ENCODE measurements around the gene CXCL11. TPM values are rescaled to one million over a fixed set of nuclear protein-coding genes. Genes with fewer than 3 reads are reported as not detected.

CXCL11 gene
- total and polyA plus RNA-seq, 9 of the 15 experiments (the other 6 are each of a cell fraction or from before 2014, with no cell fraction given) = 2.1 to 9.1 (median 4.5) TPM

DNA sequence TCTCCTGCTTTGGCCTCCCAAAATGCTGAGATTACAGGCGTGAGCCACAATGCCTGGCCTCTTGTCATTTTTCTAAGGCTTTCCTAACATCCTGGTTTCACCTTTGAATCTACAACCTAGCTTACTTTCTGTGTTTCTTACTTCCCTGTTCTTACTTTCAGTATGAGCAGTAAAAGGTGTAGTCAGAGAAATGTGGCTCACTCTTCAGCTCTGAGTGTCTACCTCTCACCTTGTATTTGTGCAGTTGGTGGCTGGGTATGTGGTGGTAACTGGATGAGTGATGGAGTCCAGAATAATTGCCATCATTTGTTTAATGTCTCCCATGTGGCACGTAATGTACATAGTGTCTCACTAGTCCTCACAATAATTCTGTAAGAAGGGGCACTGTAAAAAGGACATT lies 19.1 kb upstream of the CXCL11 start:
- H2AFZ ChIP-seq (ENCODE audit: low read depth, low read length) = no peak overlapping the region
- no peaks in the 10 kb centered on the region for H3K9me3 ChIP-seq (replicated peaks; ENCODE audit: control insufficient read depth, insufficient read depth, low read depth, low read length)
- H3K9me1 ChIP-seq (ENCODE audit: control insufficient read depth, insufficient read depth, low read length) = no peaks in the 10 kb centered on the region
- CTCF ChIA-PET (ENCODE audit: low intra/inter-chr PET ratio) = no interaction called here
- H3K9ac ChIP-seq (ENCODE audit: insufficient read depth in 1 of 2, low read depth in 2 of 2, low read length in 2 of 2) = no peak overlapping the region
- H3K27ac ChIP-seq (ENCODE audit: extremely low read depth, low read depth, low read length) = no peak overlapping the region
- no peak overlapping the region for H3K4me2 ChIP-seq (ENCODE audit: insufficient read depth, low read length)
- 23% methylated on average over 2 of the region's 2 CpGs for WGBS (ENCODE audit: insufficient coverage, low coverage, missing lambda C conversion rate)
- H3K36me3 ChIP-seq (ENCODE audit: control insufficient read depth, insufficient read depth, low read length) = no peaks in the 10 kb centered on the region
- H3K27me3 ChIP-seq (ENCODE audit: control insufficient read depth in 2 of 2, insufficient read depth in 2 of 2, low read length in 2 of 2) = peaks cover 0 to 2% of the 10 kb centered on the region in 2 experiments; a peak in 1 of 5 replicates
- DNase-seq (ENCODE audit: extremely low read depth in 1 of 4, low spot score in 3 of 4) = no peak
- in situ Hi-C loops (cut with MboI) (no loop called here), intact Hi-C loops (cut with micrococcal nuclease) (no loop called here)
- POLR2A ChIA-PET = interaction anchor here (0.5 to 0.7 kb wide), 2 partner anchors 45 to 150 kb away, joined by 3 read pairs; no protein-coding TSS in a partner anchor
- no peaks in the 10 kb centered on the region for H4K20me1 ChIP-seq (replicated peaks; ENCODE audit: control insufficient read depth, insufficient read depth, low read length)
- H3K4me1 ChIP-seq (replicated peaks in 1 of 2; ENCODE audit: control insufficient read depth in 2 of 2, insufficient read depth in 2 of 2, low read length in 2 of 2) = peaks cover 0 to 5% of the 10 kb centered on the region in 2 experiments; a peak in 1 of 5 replicates
- no peaks in the 10 kb centered on the region for H3K79me2 ChIP-seq (ENCODE audit: control insufficient read depth, insufficient read depth, low read length)
- BruUV-seq (replicated peaks) = no TSS peak
- no peak for TF ChIP-seq POU5F1 (IDR thresholded peaks at IDR 0.05; ENCODE audit: borderline replicate concordance, low read depth, low read length, partially characterized antibody)
- no peak for TF ChIP-seq FIP1L1 (IDR thresholded peaks at IDR 0.05; ENCODE audit: low read depth, low read length, poor library complexity, severe bottlenecking)
- TF ChIP-seq ZNF311 (CRISPR knock-in tag; IDR thresholded peaks at IDR 0.05) = no peak
- TF ChIP-seq, protein P1, sequence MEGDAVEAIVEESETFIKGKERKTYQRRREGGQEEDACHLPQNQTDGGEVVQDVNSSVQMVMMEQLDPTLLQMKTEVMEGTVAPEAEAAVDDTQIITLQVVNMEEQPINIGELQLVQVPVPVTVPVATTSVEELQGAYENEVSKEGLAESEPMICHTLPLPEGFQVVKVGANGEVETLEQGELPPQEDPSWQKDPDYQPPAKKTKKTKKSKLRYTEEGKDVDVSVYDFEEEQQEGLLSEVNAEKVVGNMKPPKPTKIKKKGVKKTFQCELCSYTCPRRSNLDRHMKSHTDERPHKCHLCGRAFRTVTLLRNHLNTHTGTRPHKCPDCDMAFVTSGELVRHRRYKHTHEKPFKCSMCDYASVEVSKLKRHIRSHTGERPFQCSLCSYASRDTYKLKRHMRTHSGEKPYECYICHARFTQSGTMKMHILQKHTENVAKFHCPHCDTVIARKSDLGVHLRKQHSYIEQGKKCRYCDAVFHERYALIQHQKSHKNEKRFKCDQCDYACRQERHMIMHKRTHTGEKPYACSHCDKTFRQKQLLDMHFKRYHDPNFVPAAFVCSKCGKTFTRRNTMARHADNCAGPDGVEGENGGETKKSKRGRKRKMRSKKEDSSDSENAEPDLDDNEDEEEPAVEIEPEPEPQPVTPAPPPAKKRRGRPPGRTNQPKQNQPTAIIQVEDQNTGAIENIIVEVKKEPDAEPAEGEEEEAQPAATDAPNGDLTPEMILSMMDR (IDR thresholded peaks at IDR 0.05 in 2 of 3, conservative IDR thresholded peaks at IDR 0.05 in 1 of 3; ENCODE audit: insufficient read depth in 2 of 3, low read depth in 1 of 3, low read length in 3 of 3) = no peak
- no peak for TF ChIP-seq KLF1 (tag; IDR thresholded peaks at IDR 0.05)
- no peak for TF ChIP-seq HMBOX1 (IDR thresholded peaks at IDR 0.05)
- TF ChIP-seq POLR2H (tag; IDR thresholded peaks at IDR 0.05; ENCODE audit: low read depth) = no peak
- H3K4me3 ChIP-seq = no peak overlapping the region
- FAIRE-seq = no peak
- no peak for ATAC-seq
